GM15510 (cell line): ENCODE data around the gene FCMR.

ENCODE experiments used
- POLR2A ChIP-seq: IDR thresholded peaks from 3 replicates; pipeline ENCODE4 v1.6.1; 2011; ENCODE audit warnings: borderline replicate concordance; ENCODE audit not compliant: insufficient read length; ENCODE audit errors: extremely low read depth

The FCMR gene

GRCh38 chr1:206901944-206902343, 19.8 kb downstream of the FCMR start:
- TF ChIP-seq POLR2A = no peak

GRCh38 chr1:206900149-206900548, 21.6 kb downstream of the FCMR start:
- no peak for TF ChIP-seq POLR2A

- no peak for TF ChIP-seq POLR2A
Measured at GRCh38 chr1:206899717-206900116, 22.0 kb downstream of the FCMR start.

GRCh38 chr1:206898915-206899431, 22.8 kb downstream of the FCMR start:
- no peak for TF ChIP-seq POLR2A

- TF ChIP-seq POLR2A = no peak
Measured at GRCh38 chr1:206898089-206898914, 23.4 kb downstream of the FCMR start.

- TF ChIP-seq POLR2A = no peak
Measured at GRCh38 chr1:206897175-206897574, 24.6 kb downstream of the FCMR start, which contains the start of gene IL24. Gene IL24, plus strand, starts transcription at chr1:206897443. Its CDS starts 390 bp downstream, at chr1:206897833.

- TF ChIP-seq POLR2A = no peak
Measured at GRCh38 chr1:206896261-206896660, 25.5 kb downstream of the FCMR start.

GRCh38 chr1:206895837-206896242, 25.9 kb downstream of the FCMR start:
- TF ChIP-seq POLR2A = no peak

- no peak for TF ChIP-seq POLR2A
Measured at GRCh38 chr1:206895325-206895724, 26.4 kb downstream of the FCMR start.

- TF ChIP-seq POLR2A = no peak
Measured at GRCh38 chr1:206893380-206893779, 28.4 kb downstream of the FCMR start.

- no peak for TF ChIP-seq POLR2A
Measured at GRCh38 chr1:206892351-206892984, 29.3 kb downstream of the FCMR start.

- no peak for TF ChIP-seq POLR2A
Measured at GRCh38 chr1:206891412-206891811, 30.3 kb downstream of the FCMR start.

GRCh38 chr1:206890125-206891060, 31.3 kb downstream of the FCMR start:
- no peak for TF ChIP-seq POLR2A

- no peak for TF ChIP-seq POLR2A
Measured at GRCh38 chr1:206887701-206888100, 34.0 kb downstream of the FCMR start.

GRCh38 chr1:206886831-206887230, 34.9 kb downstream of the FCMR start:
- TF ChIP-seq POLR2A = no peak
